Neural progenitor cell (in vitro differentiated cells): ENCODE data around the gene PEAK1. TPM values are rescaled to one million over a fixed set of nuclear protein-coding genes. Genes with fewer than 3 reads are reported as not detected.

Source experiments
- DNase-seq: peaks from one replicate; pipeline ENCODE4 v3.0.0-alpha.2; 2016; ENCODE audit warnings: low spot score
- H2AFZ ChIP-seq: fragments of 200-600 bp; sonication (generic); replicated peaks from 2 replicates; pipeline ENCODE4 v1.6.1; 2016; ENCODE audit warnings: antibody characterized with exemption
- H3F3A ChIP-seq: fragments of 200-600 bp; sonication (generic); 2 replicates; pipeline ENCODE4 v1.6.1; 2016; ENCODE audit warnings: antibody characterized with exemption, low read depth
- H3K27ac ChIP-seq: fragments of 200-600 bp; sonication (generic); 2 replicates; pipeline ENCODE4 v1.5.1; 2016; ENCODE audit warnings: mild to moderate bottlenecking
- H3K27me3 ChIP-seq: fragments of 200-600 bp; sonication (generic); 2 replicates; pipeline ENCODE4 v1.6.1; 2016; ENCODE audit warnings: mild to moderate bottlenecking, moderate library complexity
- H3K36me3 ChIP-seq: fragments of 200-600 bp; sonication (generic); 2 replicates; pipeline ENCODE4 v1.5.1; 2016
- H3K4me1 ChIP-seq: fragments of 200-600 bp; sonication (generic); 2 replicates; pipeline ENCODE4 v1.6.1; 2016; ENCODE audit warnings: mixed run types
- H3K4me2 ChIP-seq: fragments of 200-600 bp; sonication (generic); 2 replicates; pipeline ENCODE4 v1.6.1; 2016
- H3K4me3 ChIP-seq: fragments of 200-600 bp; sonication (generic); 2 replicates; pipeline ENCODE4 v1.5.1; 2016
- H3K79me2 ChIP-seq: fragments of 200-600 bp; sonication (generic); 2 replicates; pipeline ENCODE4 v1.6.1; 2016; ENCODE audit warnings: low read depth
- H3K9ac ChIP-seq: fragments of 200-600 bp; sonication (generic); 2 replicates; pipeline ENCODE4 v1.6.1; 2016
- H3K9me3 ChIP-seq: fragments of 200-600 bp; sonication (generic); 2 replicates; pipeline ENCODE4 v1.5.1; 2016; ENCODE audit warnings: low read depth
- H4K20me1 ChIP-seq: fragments of 200-600 bp; sonication (generic); 2 replicates; pipeline ENCODE4 v1.6.1; 2016; ENCODE audit warnings: low read depth
- H3K27ac Mint-ChIP-seq: 3 replicates; pipeline ENCODE4 v1.8.0; 2021; ENCODE audit warnings: mixed read lengths
- H3K27me3 Mint-ChIP-seq: 2 replicates; pipeline ENCODE4 v1.8.0; 2022; ENCODE audit warnings: low read depth, mild to moderate bottlenecking, inconsistent platforms, moderate library complexity, mixed read lengths; ENCODE audit not compliant: insufficient read depth
- H3K36me3 Mint-ChIP-seq: 3 replicates; pipeline ENCODE4 v1.8.0; 2021; ENCODE audit warnings: mixed read lengths
- H3K4me1 Mint-ChIP-seq: 3 replicates; pipeline ENCODE4 v1.8.0; 2021; ENCODE audit warnings: mixed read lengths
- H3K4me3 Mint-ChIP-seq: 3 replicates; pipeline ENCODE4 v1.8.0; 2021; ENCODE audit warnings: mild to moderate bottlenecking, moderate library complexity, mixed read lengths
- H3K9me3 Mint-ChIP-seq: 3 replicates; pipeline ENCODE4 v1.8.0; 2020; ENCODE audit warnings: mixed read lengths
- EZH2 ChIP-seq: fragments of 200-600 bp; sonication (generic); IDR thresholded peaks from 2 replicates; pipeline ENCODE4 v1.6.1; 2017; ENCODE audit warnings: antibody characterized with exemption, mild to moderate bottlenecking, moderate library complexity
- EZH2phosphoT487 ChIP-seq: fragments of 200-600 bp; sonication (generic); IDR thresholded peaks from 2 replicates; pipeline ENCODE4 v1.6.1; 2017; ENCODE audit warnings: antibody characterized with exemption
- total RNA-seq: library from RNA; depleted of rRNA; stranded (reverse); fragments of >200 nt; gene quantifications from 2 replicates; pipeline ENCODE4 v1.2.3, GENCODE V29; 2015; ENCODE audit warnings: low replicate concordance
- TF ChIP-seq, protein P1 (sequence below): fragments of 200-600 bp; sonication (generic); IDR thresholded peaks from 2 replicates; pipeline ENCODE4 v1.5.1; 2017; ENCODE audit warnings: antibody characterized with exemption, mild to moderate bottlenecking

The PEAK1 gene
- total RNA-seq, 1 donor from 2014 or later: 30.9 TPM

DNA sequence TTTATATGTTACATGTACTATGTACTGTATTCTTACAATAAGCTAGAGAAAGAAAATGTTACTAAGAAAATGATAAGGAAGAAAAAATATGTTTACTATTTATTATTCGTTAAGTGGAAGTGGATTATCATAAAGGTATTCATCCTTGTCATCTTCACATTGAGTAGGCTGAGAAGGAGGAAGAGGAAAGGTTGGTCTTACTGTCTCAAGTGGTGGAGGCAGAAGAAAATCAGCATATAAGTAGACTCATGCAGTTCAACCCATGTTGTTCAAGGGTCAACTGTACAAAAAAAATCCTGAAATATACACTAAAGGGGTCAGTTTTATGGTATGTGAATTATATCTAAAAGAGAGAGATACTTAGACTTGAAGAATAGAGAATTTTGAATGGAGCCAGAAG, 6.5 kb upstream of the PEAK1 start:
- H3K4me1 Mint-ChIP-seq: peaks cover 17% of the 10 kb centered on the region
- Histone ChIP-seq H3K4me2 (no peak overlapping the region), H3K9me3 (no peaks in the 10 kb centered on the region), H3K9ac (no peak overlapping the region), H2AFZ (no peak overlapping the region), H3K36me3 (no peaks in the 10 kb centered on the region), H3K79me2 (peaks cover 98% of the 10 kb centered on the region), H3K4me1 (peaks cover 5% of the 10 kb centered on the region), H3K27me3 (no peaks in the 10 kb centered on the region), H4K20me1 (peaks cover 30% of the 10 kb centered on the region), H3F3A (no peaks in the 10 kb centered on the region), H3K27ac (no peak overlapping the region), H3K4me3 (no peak overlapping the region)
- no peak for DNase-seq
- H3K36me3 Mint-ChIP-seq: peaks cover 2% of the 10 kb centered on the region
- H3K9me3 Mint-ChIP-seq: no peaks in the 10 kb centered on the region
- no peaks in the 10 kb centered on the region for H3K27me3 Mint-ChIP-seq
- no peak overlapping the region for H3K4me3 Mint-ChIP-seq
- TF ChIP-seq EZH2phosphoT487 (no peak), EZH2 (no peak)
- TF ChIP-seq, protein P1, sequence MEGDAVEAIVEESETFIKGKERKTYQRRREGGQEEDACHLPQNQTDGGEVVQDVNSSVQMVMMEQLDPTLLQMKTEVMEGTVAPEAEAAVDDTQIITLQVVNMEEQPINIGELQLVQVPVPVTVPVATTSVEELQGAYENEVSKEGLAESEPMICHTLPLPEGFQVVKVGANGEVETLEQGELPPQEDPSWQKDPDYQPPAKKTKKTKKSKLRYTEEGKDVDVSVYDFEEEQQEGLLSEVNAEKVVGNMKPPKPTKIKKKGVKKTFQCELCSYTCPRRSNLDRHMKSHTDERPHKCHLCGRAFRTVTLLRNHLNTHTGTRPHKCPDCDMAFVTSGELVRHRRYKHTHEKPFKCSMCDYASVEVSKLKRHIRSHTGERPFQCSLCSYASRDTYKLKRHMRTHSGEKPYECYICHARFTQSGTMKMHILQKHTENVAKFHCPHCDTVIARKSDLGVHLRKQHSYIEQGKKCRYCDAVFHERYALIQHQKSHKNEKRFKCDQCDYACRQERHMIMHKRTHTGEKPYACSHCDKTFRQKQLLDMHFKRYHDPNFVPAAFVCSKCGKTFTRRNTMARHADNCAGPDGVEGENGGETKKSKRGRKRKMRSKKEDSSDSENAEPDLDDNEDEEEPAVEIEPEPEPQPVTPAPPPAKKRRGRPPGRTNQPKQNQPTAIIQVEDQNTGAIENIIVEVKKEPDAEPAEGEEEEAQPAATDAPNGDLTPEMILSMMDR: no peak
- H3K27ac Mint-ChIP-seq: no peak overlapping the region

GRCh38 chr15:77425104-77425503, 5.2 kb upstream of the PEAK1 start:
- H3K4me3 ChIP-seq: no peak overlapping the region
- H3K79me2 ChIP-seq: peaks cover 91% of the 10 kb centered on the region

GRCh38 chr15:77421370-77421700, 1.4 kb upstream of the PEAK1 start:
- peaks cover 37% of the 10 kb centered on the region for H4K20me1 ChIP-seq
- DNase-seq: peak; percentile 9
- peaks cover 36% of the 10 kb centered on the region for H3K4me1 Mint-ChIP-seq

More at GRCh38 chr15:77425104-77425503, 5.2 kb upstream of the PEAK1 start:
- H3K9me3 ChIP-seq: no peaks in the 10 kb centered on the region
- no peak overlapping the region for H3K9ac ChIP-seq
- no peaks in the 10 kb centered on the region for H3K27me3 ChIP-seq
- Mint-ChIP-seq H3K4me1 (peaks cover 18% of the 10 kb centered on the region), H3K9me3 (no peaks in the 10 kb centered on the region), H3K27me3 (no peaks in the 10 kb centered on the region), H3K4me3 (no peak overlapping the region), H3K36me3 (peaks cover 2% of the 10 kb centered on the region), H3K27ac (no peak overlapping the region)
- H3K4me1 ChIP-seq: peaks cover 5% of the 10 kb centered on the region
- H3K36me3 ChIP-seq: no peaks in the 10 kb centered on the region
- no peak overlapping the region for H3K27ac ChIP-seq
- H4K20me1 ChIP-seq: peaks cover 30% of the 10 kb centered on the region
- TF ChIP-seq EZH2phosphoT487 (no peak), EZH2 (no peak)
- TF ChIP-seq, protein P1: no peak
- H2AFZ ChIP-seq: no peak overlapping the region
- H3K4me2 ChIP-seq: no peak overlapping the region
- no peak for DNase-seq
- H3F3A ChIP-seq: no peaks in the 10 kb centered on the region

More at GRCh38 chr15:77421370-77421700, 1.4 kb upstream of the PEAK1 start:
- Histone ChIP-seq H3K27me3 (no peaks in the 10 kb centered on the region), H3F3A (peaks cover 7% of the 10 kb centered on the region), H3K4me1 (peaks cover 27% of the 10 kb centered on the region), H3K9me3 (no peaks in the 10 kb centered on the region), H3K36me3 (no peaks in the 10 kb centered on the region), H3K4me2 (peak overlapping the region; percentile 82), H2AFZ (peak overlapping the region; percentile 99), H3K79me2 (peaks cover 86% of the 10 kb centered on the region), H3K4me3 (peak overlapping the region; percentile 94), H3K27ac (no peak overlapping the region), H3K9ac (peak overlapping the region; percentile 79)
- peaks cover 2% of the 10 kb centered on the region for H3K27me3 Mint-ChIP-seq
- H3K4me3 Mint-ChIP-seq: peak overlapping the region; percentile 94
- TF ChIP-seq, protein P1: no peak
- no peak for TF ChIP-seq EZH2
- TF ChIP-seq EZH2phosphoT487: no peak
- no peaks in the 10 kb centered on the region for H3K36me3 Mint-ChIP-seq
- H3K27ac Mint-ChIP-seq: peak overlapping the region; percentile 97
- H3K9me3 Mint-ChIP-seq: no peaks in the 10 kb centered on the region
